GF-D8 (cell line): ENCODE results near the gene TMEM132C.

Experiments used
- DNase-seq: peaks from one replicate; lab custom pipeline; 2025; lab: John Stamatoyannopoulos, UW

Gene TMEM132C

GRCh38 chr12:128420163-128420562 lies 153.2 kb downstream of the TMEM132C start:
- no peak for DNase-seq

GRCh38 chr12:128421375-128421774 lies 154.4 kb downstream of the TMEM132C start:
- DNase-seq = no peak

DNA sequence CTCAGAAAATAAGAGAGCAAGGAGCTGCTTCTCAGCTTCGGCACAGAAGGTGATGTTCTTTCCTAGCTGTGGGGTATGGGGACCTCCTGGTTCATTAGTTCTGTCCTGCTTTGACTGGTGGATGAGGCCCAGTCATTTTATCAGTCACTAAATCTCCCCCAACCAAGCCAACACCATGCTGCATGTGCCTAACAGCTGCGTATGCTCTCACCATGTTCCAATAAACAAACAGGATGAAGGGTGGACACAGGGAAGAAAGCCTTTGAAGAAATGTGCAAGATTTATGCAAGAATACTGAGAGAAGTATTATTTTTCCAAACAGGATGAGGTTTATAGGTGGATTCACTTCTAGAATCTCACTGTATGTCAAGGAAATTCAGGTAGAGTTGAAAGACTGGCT lies 156.2 kb downstream of the TMEM132C start:
- no peak for DNase-seq

- no peak for DNase-seq
Measured at GRCh38 chr12:128424931-128425431, 158.0 kb downstream of the TMEM132C start.

DNA sequence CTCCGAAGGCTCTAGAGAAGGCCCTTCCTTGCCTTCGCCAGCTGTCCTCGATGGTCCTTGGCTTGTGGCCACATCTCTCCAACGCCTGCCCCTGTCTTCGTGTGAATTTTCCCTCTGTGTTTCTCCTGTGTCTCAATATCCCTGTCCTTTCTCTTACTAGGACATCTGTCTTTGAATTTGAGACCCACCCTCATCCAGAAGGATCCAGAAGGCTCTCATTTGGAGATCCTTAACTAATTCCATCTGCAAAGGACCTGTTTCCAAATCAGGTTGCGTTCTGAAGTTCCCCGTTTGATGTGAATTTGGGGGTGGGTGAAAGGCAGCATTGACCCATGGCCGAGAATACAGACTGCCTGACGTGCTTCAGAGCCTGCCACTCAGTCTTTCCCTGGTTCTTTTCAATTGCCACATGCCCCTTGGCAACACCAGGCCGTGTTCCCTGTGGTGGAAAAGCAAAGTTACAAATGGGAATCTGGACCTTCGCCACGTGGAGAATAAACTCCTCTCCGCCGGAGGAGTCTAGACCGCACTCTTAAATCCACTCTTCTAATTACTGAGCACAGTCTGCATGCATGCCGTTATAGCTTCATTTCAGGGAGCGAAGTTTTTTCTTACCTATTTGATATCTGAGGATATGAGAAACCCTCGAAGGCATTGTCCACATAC lies 158.8 kb downstream of the TMEM132C start:
- DNase-seq = no peak

DNA sequence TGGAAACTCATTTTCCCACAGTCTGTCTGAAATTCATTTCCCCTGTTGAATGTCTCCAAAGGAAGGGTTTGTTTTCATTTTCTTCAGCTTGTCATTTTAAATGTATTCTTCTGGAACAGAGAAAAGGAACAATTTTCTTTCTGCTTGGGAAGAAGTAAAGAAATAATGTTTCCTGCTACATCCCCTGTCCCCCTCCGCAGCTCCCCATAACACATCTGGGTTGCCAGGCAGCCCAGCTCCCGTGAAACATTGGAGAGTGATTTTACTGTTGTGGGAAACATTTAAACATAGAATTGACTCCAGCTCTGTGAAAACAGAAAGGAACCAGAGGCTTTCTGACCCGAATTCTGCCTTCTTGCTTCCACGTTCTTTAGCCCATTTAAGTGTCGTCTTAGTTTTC lies 159.5 kb downstream of the TMEM132C start:
- no peak for DNase-seq

DNA sequence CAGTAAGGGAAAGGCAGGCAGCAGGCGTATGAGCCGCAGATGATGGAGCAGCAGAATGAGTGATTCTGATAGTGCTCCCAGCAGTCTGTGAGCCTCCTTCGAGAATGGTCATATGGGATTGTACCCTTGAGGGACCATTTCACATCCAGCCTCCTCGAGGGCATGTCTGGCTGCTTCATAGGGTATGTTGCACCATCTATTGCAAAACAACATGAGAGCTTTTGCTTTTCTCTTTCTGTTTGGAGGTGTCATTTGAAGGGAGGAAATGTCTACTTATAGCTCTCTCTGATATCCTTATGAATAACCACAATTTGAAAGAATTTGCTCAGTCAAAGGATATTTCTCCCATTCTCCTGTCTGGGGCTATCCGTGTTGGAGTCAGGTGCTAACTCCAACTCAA lies 172.8 kb downstream of the TMEM132C start:
- DNase-seq = no peak

DNA sequence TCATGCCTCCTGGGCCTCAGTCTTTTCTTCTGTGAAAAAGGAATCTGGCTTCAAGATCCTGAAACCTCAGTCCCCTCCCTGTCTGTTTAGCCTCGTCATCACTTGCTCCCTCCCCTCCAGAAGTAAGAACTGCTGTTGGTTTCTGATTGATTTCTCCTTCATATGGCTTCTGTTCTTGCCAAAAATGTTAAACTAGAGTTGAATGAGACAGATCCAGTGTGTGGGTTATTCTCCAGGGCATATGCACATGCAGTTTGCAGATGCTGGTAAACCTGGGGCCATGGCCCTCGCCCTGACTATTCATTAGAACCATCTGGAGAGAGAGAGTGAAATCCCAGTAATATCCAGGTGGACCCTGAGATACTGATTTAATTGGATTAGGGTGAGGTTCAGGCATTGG lies 175.1 kb downstream of the TMEM132C start:
- DNase-seq = no peak

DNA sequence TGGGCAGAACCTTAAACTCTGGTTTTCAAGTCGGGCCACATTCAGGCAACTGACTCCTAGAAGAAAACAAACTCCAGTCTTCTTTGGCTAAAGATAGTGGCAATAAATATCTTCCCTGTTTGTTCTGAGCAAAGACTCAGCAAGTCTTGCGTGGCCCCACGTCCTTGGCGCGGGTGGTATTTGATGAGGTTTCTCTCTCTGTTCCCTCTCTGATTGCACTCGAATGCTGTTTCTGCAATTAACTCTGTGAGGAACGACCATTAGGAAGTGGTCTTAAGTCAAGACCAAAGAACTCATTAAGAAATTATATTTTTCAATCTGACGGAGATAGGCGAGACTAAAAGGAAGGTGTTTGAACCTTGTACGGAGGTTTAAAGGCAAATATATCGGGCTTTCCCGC lies 177.6 kb downstream of the TMEM132C start:
- no peak for DNase-seq

DNA sequence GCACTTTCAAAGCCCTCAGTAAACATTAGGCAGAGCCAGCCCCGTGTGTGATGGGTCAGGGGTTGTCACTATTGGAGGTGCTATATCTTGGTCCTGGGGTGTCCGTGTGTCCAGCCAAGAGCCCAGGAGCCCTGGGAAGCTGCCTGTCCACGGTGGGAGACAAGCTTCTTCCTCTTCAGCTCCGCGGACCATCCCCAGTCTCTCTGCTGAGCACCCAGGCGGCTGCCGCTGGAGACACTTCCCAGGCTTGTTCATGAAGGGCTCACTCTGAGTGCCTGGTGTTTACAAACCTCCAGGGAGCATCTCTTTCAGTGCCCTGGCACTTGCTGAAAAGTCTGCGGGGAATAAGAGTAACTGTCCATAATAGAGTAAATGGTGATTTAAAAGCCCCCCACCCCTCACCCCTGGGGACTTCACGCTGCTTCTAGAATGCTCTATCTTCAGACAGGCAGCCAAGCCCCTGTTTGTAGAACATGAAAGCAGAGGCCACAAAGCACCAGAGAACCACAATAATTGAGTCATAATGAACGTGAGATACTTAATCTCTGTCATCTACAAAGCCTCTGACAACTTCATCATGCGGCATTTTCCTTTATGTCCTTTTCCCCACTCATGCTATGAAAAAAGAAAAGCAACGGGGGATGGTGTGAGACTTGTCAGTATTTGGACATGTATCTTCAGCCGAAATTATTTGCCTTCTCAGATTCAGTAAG lies 178.6 kb downstream of the TMEM132C start:
- no peak for DNase-seq

DNA sequence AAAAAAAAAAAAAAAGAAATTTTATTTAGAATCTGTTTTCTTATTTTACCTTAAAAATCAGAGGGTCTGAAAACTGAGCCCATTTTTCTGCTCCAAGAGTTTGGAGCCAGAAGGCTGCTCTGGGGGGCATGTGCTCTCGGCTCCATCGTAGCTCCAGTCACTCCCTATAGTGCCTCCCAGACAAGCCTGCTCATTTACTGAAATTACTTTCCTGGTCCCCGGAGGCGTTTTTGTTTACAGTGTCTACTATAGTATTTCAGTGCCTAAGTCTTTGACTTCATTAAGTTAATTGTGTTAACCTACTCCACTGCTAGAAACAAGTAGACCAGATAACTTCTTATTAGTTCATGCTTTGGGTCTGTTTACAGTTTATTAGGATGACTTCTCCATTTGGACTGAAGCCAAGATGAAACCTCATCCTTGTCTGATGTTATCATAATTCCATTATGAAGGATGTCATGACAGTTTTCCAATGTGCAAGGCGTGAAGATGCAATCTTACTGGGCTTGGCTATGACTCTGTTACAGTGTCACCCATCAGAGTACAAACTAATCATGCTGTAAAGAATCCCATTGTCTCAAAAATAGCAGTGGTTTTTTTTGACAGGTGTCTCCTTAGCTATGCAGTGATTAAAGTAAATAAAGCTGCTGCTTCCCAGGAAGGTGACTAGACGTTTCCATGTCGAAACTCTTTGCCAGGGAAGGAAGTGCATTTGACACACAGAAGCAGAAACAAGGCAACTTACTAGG lies 182.3 kb downstream of the TMEM132C start:
- no peak for DNase-seq

GRCh38 chr12:128450810-128451209 lies 183.8 kb downstream of the TMEM132C start:
- DNase-seq = no peak

DNA sequence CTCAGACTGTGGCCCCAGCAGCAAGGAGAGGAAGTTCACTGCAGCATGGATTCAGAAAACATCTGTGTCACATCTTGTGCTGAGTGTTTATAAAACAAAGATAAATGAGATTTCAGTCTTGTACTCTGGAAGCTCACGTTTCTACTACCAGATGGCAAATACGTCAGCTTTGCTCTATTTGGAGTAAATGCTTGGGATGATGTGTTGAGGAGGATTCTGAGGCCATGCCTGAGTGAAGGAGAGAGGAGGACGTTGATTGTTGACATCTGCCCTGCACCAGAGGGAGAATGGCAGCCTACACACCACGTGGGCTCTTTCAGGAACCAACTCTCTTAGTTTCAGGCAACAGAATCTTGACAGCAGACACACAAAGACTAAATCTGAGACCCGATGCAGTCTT lies 188.9 kb downstream of the TMEM132C start:
- DNase-seq = no peak

DNA sequence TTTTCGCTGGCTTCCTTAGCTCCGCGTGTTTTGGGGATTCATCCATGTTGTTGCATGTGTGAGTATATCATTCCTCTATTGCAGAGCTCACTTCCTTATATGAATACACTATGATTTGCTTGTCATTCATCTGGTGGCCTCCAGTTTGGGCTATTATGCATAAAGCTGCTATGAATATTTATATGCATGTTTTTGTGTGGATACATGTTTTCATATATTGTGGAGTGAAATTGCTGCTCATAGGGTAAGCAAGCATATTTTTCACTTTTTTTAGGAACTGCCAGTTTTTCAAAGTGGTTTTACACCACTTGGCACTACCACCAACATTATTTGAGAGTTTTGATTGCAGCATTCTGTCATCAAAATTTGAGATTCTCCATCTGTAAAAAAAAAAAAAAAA lies 190.0 kb downstream of the TMEM132C start:
- DNase-seq = no peak

- no peak for DNase-seq
Measured at GRCh38 chr12:128458301-128458974, 191.5 kb downstream of the TMEM132C start.

- DNase-seq = no peak
Measured at GRCh38 chr12:128459067-128459466, 192.1 kb downstream of the TMEM132C start.

DNA sequence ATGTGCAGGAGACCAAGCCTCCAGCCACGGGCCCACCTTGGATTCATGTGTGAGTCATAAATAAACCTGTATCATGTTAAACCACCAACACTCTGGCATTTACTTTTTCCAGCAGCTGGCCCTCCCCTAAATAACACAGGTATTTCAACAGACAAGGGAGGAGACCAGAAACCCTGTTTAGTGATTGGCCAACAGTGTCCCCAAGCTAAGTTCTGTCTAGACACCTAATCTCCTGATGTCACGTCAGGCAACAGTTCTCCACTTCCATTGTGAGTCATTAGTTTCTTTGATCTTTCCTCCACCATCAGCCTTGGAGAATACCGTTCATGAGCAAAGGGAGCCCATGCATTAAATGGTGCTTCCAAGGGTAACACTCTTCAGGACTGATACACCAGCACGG lies 196.9 kb downstream of the TMEM132C start:
- DNase-seq = no peak

DNA sequence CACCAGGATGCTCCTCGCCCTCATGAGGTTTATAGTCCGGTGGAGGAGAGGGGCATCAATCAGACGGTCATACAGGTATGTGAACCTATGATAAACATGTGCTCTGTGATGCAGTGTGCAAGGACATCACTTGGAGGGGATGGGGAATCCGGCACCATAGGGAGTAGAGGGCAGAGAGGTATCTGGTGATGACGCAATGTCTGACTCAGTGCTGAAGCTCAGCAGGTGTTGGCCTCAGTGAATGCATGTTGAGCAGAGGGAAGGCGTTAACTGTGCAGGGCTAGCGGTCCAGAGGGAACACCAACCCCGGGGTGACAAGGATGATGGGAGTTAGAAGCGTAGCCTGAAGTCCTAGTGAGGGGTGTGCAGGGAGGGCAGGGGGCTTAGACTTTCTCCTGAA lies 200.9 kb downstream of the TMEM132C start:
- DNase-seq = no peak

- no peak for DNase-seq
Measured at GRCh38 chr12:128468926-128469325, 202.0 kb downstream of the TMEM132C start.

GRCh38 chr12:128471491-128471890 lies 204.5 kb downstream of the TMEM132C start:
- DNase-seq = no peak

DNA sequence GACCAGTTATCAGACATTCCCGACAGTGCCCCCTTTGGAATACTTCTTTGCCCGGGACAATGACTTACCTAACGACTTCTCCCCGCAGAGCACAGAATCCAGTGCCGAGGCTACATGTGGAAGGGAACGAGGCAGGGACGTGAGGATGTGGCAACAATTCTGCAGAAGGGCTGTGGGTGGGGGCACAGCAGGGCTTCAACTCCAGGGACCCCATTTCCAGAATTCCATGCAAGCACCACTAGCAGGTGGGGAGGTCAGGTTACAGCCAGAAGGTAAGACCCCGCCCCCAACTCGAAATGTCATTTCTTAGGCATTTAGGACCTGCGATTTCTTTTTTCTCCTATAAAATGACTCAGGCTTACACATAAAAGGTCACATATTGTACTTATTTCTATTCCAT lies 207.9 kb downstream of the TMEM132C start:
- no peak for DNase-seq

DNA sequence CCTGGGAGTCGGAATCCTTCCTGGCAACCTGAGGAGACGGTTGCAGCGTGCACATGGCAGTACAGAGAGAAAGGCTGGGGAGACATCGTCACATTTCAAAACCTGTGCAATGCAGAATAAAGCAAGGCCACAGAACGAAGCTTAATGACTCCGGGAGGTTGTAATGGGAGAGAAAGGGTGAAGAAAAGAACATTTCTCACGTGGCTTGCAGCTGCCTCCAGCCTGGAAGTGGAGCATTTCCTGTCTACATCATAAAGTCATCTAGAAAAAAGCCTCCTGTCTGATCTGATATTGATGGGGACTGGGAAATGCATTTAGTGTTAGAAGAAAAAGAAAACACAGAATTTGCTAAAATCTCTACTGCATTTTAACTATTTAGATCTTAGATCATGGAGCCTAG lies 209.3 kb downstream of the TMEM132C start:
- DNase-seq = no peak
